Gastrocnemius medialis (tissue), 4 donors: ENCODE data around the gene BCL11A.

ENCODE experiments used
- POLR2A ChIP-seq, 2 donors: fragments of 450-650 bp; IDR thresholded peaks; one replicate each; pipeline ENCODE4 v1.6.1; 2017; ENCODE audit warnings: antibody characterized with exemption in 2 of 2, mild to moderate bottlenecking in 2 of 2, moderate library complexity in 2 of 2
- TF ChIP-seq, protein P1 (sequence below), 5 experiments: fragments of 450-650 bp in 3 of 5; fragments of 200-600 bp in 2 of 5; sonication (generic) in 2 of 5; IDR thresholded peaks in 4 of 5; conservative IDR thresholded peaks in 1 of 5; 1 replicate in 4 of 5; 2 replicates in 1 of 5; pipeline ENCODE4 v1.5.1; 2016 to 2019; ENCODE audit warnings: antibody characterized with exemption in 5 of 5, mild to moderate bottlenecking in 3 of 5, moderate library complexity in 3 of 5

- TF ChIP-seq POLR2A (IDR thresholded peaks at IDR 0.05), result no peak
- TF ChIP-seq, protein P1, sequence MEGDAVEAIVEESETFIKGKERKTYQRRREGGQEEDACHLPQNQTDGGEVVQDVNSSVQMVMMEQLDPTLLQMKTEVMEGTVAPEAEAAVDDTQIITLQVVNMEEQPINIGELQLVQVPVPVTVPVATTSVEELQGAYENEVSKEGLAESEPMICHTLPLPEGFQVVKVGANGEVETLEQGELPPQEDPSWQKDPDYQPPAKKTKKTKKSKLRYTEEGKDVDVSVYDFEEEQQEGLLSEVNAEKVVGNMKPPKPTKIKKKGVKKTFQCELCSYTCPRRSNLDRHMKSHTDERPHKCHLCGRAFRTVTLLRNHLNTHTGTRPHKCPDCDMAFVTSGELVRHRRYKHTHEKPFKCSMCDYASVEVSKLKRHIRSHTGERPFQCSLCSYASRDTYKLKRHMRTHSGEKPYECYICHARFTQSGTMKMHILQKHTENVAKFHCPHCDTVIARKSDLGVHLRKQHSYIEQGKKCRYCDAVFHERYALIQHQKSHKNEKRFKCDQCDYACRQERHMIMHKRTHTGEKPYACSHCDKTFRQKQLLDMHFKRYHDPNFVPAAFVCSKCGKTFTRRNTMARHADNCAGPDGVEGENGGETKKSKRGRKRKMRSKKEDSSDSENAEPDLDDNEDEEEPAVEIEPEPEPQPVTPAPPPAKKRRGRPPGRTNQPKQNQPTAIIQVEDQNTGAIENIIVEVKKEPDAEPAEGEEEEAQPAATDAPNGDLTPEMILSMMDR (IDR thresholded peaks at IDR 0.05 in 4 of 5, conservative IDR thresholded peaks at IDR 0.05 in 1 of 5), result no peak
Measured at GRCh38 chr2:60426880-60427279, 126.6 kb downstream of the BCL11A start.
